Neuronal stem cell (in vitro differentiated cells): ENCODE results near the gene AANAT.

Source experiments
- DNase-seq: peaks from one replicate; pipeline ENCODE4 v3.0.0-alpha.2; 2013; ENCODE audit warnings: low spot score
- H2AFZ ChIP-seq: one replicate; pipeline ENCODE4 v1.6.1; 2013; ENCODE audit warnings: mild to moderate bottlenecking, low read length, inconsistent platforms
- H2AK5ac ChIP-seq: 2 replicates; pipeline ENCODE4 v1.6.1; 2013; ENCODE audit warnings: low read depth, mild to moderate bottlenecking, inconsistent platforms, low read length, moderate library complexity, mixed read lengths
- H2BK120ac ChIP-seq: 2 replicates; pipeline ENCODE4 v1.6.1; 2013; ENCODE audit warnings: low read depth, mild to moderate bottlenecking, inconsistent platforms, low read length, moderate library complexity, mixed read lengths
- H2BK12ac ChIP-seq: one replicate; pipeline ENCODE4 v1.6.1; 2013; ENCODE audit warnings: low read length, inconsistent platforms
- H2BK15ac ChIP-seq: 2 replicates; pipeline ENCODE4 v1.6.1; 2013; ENCODE audit warnings: mild to moderate bottlenecking, low read length, inconsistent platforms, mixed read lengths
- H2BK5ac ChIP-seq: one replicate; pipeline ENCODE4 v1.6.1; 2013; ENCODE audit warnings: inconsistent platforms, mild to moderate bottlenecking, low read length, moderate library complexity
- H3K14ac ChIP-seq: one replicate; pipeline ENCODE4 v1.6.1; 2013; ENCODE audit warnings: low read length, inconsistent platforms
- H3K18ac ChIP-seq: 2 replicates; pipeline ENCODE4 v1.6.1; 2013; ENCODE audit warnings: low read length, inconsistent platforms
- H3K23ac ChIP-seq: 2 replicates; pipeline ENCODE4 v1.6.1; 2013; ENCODE audit warnings: low read depth, mild to moderate bottlenecking, mixed read lengths, low read length, inconsistent platforms; ENCODE audit not compliant: poor library complexity
- H3K27ac ChIP-seq: replicated peaks from 3 replicates; pipeline ENCODE4 v1.5.1; 2013; ENCODE audit warnings: low read length, inconsistent platforms
- H3K27me3 ChIP-seq, 3 experiments: 2 replicates each; pipeline ENCODE4 v1.6.1; 2013; ENCODE audit warnings: low read length in 3 of 3, mild to moderate bottlenecking in 2 of 3, inconsistent platforms in 1 of 3, low read depth in 1 of 3, mixed read lengths in 1 of 3, moderate library complexity in 1 of 3; ENCODE audit not compliant: control insufficient read depth in 3 of 3, insufficient read depth in 3 of 3
- H3K36me3 ChIP-seq, 2 donors: replicated peaks in 1 of 2; 2 replicates each; pipeline ENCODE4 v1.6.1; 2013; ENCODE audit warnings: low read length in 2 of 2; ENCODE audit not compliant: control insufficient read depth in 2 of 2, insufficient read depth in 2 of 2
- H3K4ac ChIP-seq: 2 replicates; pipeline ENCODE4 v1.6.1; 2013; ENCODE audit warnings: inconsistent platforms, mild to moderate bottlenecking, low read length, moderate library complexity
- H3K4me1 ChIP-seq, 2 donors: 1 replicate in 1 of 2; 2 replicates in 1 of 2; pipeline ENCODE4 v1.6.1; 2013; ENCODE audit warnings: low read length in 2 of 2, low read depth in 1 of 2; ENCODE audit not compliant: control insufficient read depth in 2 of 2, insufficient read depth in 1 of 2
- H3K4me2 ChIP-seq: one replicate; pipeline ENCODE4 v1.6.1; 2013; ENCODE audit warnings: mild to moderate bottlenecking, low read length, inconsistent platforms; ENCODE audit not compliant: insufficient read depth, poor library complexity, severe bottlenecking
- H3K4me3 ChIP-seq, 2 donors: 2 replicates each; pipeline ENCODE4 v1.5.1; 2013; ENCODE audit warnings: low read length in 2 of 2, mild to moderate bottlenecking in 2 of 2, inconsistent platforms in 1 of 2, moderate library complexity in 1 of 2
- H3K79me1 ChIP-seq: one replicate; pipeline ENCODE4 v1.6.1; 2013; ENCODE audit warnings: low read depth, mild to moderate bottlenecking, inconsistent platforms, low read length, moderate library complexity
- H3K9ac ChIP-seq: one replicate; pipeline ENCODE4 v1.6.1; 2013; ENCODE audit warnings: mild to moderate bottlenecking, low read depth, low read length, inconsistent platforms; ENCODE audit not compliant: poor library complexity
- H3K9me3 ChIP-seq, 2 donors: replicated peaks in 1 of 2; 2 replicates each; pipeline versions ENCODE3 to v1.6.1; 2013; ENCODE audit warnings: low read length in 2 of 2, mild to moderate bottlenecking in 2 of 2, inconsistent platforms in 1 of 2, low read depth in 1 of 2, mixed read lengths in 1 of 2, moderate library complexity in 1 of 2; ENCODE audit not compliant: control insufficient read depth in 2 of 2, insufficient read depth in 1 of 2
- H4K8ac ChIP-seq: one replicate; pipeline ENCODE4 v1.6.1; 2013; ENCODE audit warnings: low read depth, mild to moderate bottlenecking, inconsistent platforms, low read length, moderate library complexity
- H4K91ac ChIP-seq: one replicate; pipeline ENCODE4 v1.6.1; 2013; ENCODE audit warnings: low read length, low read depth, mild to moderate bottlenecking, inconsistent platforms; ENCODE audit not compliant: poor library complexity
- WGBS, 2 donors: extraction: QIAGEN DNeasy Blood & Tissue Kit; methylation state at CpG; one replicate each; pipeline ENCODE4 v1.1.7; 2013; ENCODE audit warnings: missing lambda C conversion rate in 2 of 2, mixed read lengths in 1 of 2; ENCODE audit not compliant: insufficient read length in 2 of 2, insufficient replicate concordance in 1 of 2; ENCODE audit errors: extremely low coverage in 2 of 2; 5-methylcytosine and 5-hydroxymethylcytosine counted together

Gene AANAT

DNA sequence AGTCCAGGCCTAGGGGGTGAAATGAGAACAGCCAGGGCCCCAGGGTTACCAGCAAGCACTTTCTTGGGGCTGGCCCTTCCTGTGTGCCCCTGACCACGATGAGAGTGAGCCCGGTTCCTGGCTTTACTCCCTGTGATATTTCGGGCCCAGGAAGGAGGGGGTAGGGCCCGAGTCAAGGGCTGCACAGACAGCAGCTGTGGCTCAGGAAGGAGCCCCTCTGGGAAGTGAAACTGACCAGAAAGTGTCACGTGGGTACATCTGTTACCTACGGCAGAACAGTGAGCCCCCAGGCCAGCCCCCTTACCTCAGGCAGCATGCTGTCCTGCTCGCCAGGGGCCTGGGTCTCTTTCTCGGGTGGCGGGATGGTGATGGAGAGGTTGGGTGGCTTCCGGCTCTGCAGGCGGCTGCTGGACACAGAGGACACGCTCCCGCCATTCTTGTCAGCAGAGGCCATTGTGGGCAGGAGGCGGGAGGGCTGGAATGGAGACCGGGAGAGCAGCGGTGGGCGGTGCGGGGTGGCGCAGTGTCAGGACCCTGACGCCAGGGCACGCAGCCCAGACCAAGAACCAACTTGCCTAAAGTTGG is 13.8 kb downstream of the AANAT start:
- Histone ChIP-seq H3K18ac (peak overlapping the region; percentile 93), H2BK12ac (peak overlapping the region; percentile 84), H3K23ac (no peak overlapping the region), H2BK120ac (peak overlapping the region; percentile 47), H3K4me1 (peaks cover 11 to 18% of the 10 kb centered on the region in 2 donors), H3K9ac (peak overlapping the region; percentile 44), H3K36me3 (no peaks in the 10 kb centered on the region), H4K8ac (no peak overlapping the region), H3K9me3 (peaks cover 0 to 2% of the 10 kb centered on the region in 2 donors), H3K79me1 (peaks cover 1% of the 10 kb centered on the region), H3K4ac (no peak overlapping the region), H3K4me3 (peak overlapping the region in 1 of 2 donors; percentile 2), H3K27me3 (no peaks in the 10 kb centered on the region), H4K91ac (peak overlapping the region; percentile 72), H3K27ac (peak overlapping the region; percentile 27), H2BK15ac (peak overlapping the region; percentile 87), H3K4me2 (no peak overlapping the region), H2BK5ac (peak overlapping the region; percentile 93), H2AFZ (peak overlapping the region; percentile 93), H3K14ac (no peak overlapping the region), H2AK5ac (peak overlapping the region; percentile 66)
- no CpG with 5 or more reads among the region's 21 CpGs for WGBS, 2 donors
- no peak for DNase-seq

DNA sequence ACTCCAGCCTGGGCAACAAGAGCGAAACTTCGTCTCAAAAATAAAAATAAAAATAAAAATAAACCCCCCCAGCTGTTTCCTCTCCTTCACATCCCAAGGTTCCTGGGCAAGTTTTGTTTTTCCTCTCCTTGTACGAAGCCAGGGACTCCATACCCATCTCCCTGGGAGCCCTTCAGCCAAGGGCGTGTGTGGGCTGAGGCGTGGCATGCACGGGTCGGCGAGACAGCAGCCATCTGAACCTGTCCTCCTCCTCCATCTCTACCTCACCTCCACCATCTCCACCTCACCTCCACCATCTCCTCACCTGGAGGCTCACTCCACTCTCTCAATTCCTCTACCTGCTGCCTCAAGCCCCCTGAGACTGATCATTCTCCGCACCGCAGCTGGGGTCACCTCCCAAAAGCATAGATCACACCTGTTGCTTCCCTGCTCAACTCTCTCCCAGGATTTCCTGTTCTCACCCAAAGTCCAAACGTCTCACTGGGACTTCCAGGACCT is 16.9 kb downstream of the AANAT start:
- DNase-seq = no peak
- H3K4me2 ChIP-seq = no peak overlapping the region
- H2BK15ac ChIP-seq = peak overlapping the region; percentile 75
- WGBS, 2 donors = no CpG with 5 or more reads among the region's 11 CpGs
- H3K27ac ChIP-seq = no peak overlapping the region
- no peaks in the 10 kb centered on the region for H3K9me3 ChIP-seq
- no peak overlapping the region for H2BK120ac ChIP-seq
- H3K14ac ChIP-seq = no peak overlapping the region
- H3K4me3 ChIP-seq = no peak overlapping the region
- H3K36me3 ChIP-seq = no peaks in the 10 kb centered on the region
- H2BK12ac ChIP-seq = no peak overlapping the region
- no peaks in the 10 kb centered on the region for H3K27me3 ChIP-seq
- H2AK5ac ChIP-seq = no peak overlapping the region
- no peak overlapping the region for H3K4ac ChIP-seq
- H3K23ac ChIP-seq = no peak overlapping the region
- no peak overlapping the region for H2AFZ ChIP-seq
- peak overlapping the region; percentile 66 for H2BK5ac ChIP-seq
- no peak overlapping the region for H4K8ac ChIP-seq
- H4K91ac ChIP-seq = no peak overlapping the region
- peaks cover 11 to 18% of the 10 kb centered on the region in 2 donors for H3K4me1 ChIP-seq
- H3K79me1 ChIP-seq = no peaks in the 10 kb centered on the region
- H3K9ac ChIP-seq = no peak overlapping the region
- H3K18ac ChIP-seq = peak overlapping the region; percentile 28

DNA sequence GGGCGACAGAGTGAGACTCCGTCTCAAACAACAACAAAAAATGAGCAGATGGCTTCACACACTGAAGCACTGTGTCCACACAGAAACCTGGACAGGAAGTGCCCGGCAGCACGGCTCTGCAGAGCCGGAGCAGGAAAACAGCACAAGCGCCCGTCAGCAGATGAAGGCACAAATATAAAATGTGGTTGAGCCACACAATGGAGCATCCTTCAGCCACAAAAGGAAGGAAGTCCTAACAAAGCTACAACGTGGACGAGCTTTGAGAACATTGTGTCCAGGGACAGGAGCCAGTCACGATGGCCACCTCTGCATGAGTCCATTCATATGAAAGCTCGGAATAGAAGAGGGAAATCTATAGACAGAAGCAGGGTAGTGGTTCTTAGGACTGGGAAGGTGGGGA is 18.2 kb downstream of the AANAT start:
- no peak for DNase-seq
- no peak overlapping the region for H2BK5ac ChIP-seq
- no CpG with 5 or more reads among the region's 11 CpGs for WGBS, 2 donors

DNA sequence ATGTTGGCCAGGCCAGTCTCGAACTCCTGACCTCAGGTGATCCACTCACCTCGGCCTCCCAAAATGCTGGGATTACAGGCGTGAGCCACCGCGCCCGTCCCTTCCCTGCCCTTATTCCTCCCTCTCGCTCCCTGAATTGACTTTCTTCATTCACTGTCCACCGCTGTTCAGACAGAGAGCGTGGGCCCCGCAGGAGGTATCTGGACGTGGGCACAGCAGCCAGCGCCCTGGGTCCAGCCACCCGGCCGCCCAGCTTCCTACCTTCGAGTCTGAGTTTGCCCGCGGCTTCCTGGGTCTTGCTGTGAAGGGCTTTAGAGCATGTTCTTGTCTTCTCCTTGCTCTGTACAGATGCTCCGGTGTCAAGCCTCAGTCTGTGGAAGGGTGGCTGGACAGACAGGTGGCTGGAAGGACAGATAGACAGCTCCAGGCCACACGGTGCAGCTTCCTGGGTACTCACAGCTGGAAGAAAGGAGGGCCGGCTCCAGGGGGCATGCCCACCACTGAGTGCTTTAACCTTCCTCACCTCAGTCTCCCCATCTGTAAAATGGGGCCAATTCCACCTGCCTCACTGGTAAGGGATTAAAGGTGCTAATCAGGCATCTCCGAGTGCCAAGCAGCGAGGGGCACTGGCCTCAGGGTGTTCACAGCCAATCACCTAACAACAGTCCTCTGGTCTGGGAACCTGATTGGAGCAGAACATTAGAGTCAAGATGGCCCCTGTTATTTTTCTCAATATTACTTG is 20.2 kb downstream of the AANAT start:
- no peak overlapping the region for H2AFZ ChIP-seq
- H2BK5ac ChIP-seq = no peak overlapping the region
- no peak overlapping the region for H2BK120ac ChIP-seq
- H3K27me3 ChIP-seq = peaks cover 0 to 7% (median 0%) of the 10 kb centered on the region in 3 experiments
- no peak overlapping the region for H3K27ac ChIP-seq
- H2AK5ac ChIP-seq = peak overlapping the region; percentile 91
- no peak overlapping the region for H4K8ac ChIP-seq
- H3K23ac ChIP-seq = peak overlapping the region; percentile 65
- no peak overlapping the region for H4K91ac ChIP-seq
- H3K79me1 ChIP-seq = no peaks in the 10 kb centered on the region
- peaks cover 0 to 13% of the 10 kb centered on the region in 2 donors for H3K4me1 ChIP-seq
- no peak overlapping the region for H2BK12ac ChIP-seq
- whole genome bisulfite sequencing, 2 donors = no CpG with 5 or more reads among the region's 22 CpGs
- H3K9me3 ChIP-seq = no peaks in the 10 kb centered on the region
- H3K4me2 ChIP-seq = no peak overlapping the region
- peak overlapping the region; percentile 8 for H3K18ac ChIP-seq
- H3K14ac ChIP-seq = no peak overlapping the region
- H2BK15ac ChIP-seq = no peak overlapping the region
- H3K4ac ChIP-seq = no peak overlapping the region
- DNase-seq = no peak
- no peak overlapping the region for H3K4me3 ChIP-seq
- no peak overlapping the region for H3K9ac ChIP-seq
- H3K36me3 ChIP-seq = no peaks in the 10 kb centered on the region

More for the DNA sequence above, 18.2 kb downstream of the AANAT start:
- Histone ChIP-seq H3K9me3 (no peaks in the 10 kb centered on the region), H3K27me3 (peaks cover 0 to 2% (median 0%) of the 10 kb centered on the region in 3 experiments), H4K91ac (no peak overlapping the region), H2BK120ac (no peak overlapping the region), H3K79me1 (no peaks in the 10 kb centered on the region), H2AFZ (peak overlapping the region; percentile 95), H3K27ac (no peak overlapping the region), H2AK5ac (no peak overlapping the region), H3K18ac (peak overlapping the region; percentile 48), H2BK12ac (no peak overlapping the region), H3K4me2 (no peak overlapping the region), H3K4me1 (peaks cover 8 to 15% of the 10 kb centered on the region in 2 donors), H2BK15ac (no peak overlapping the region), H3K23ac (no peak overlapping the region), H3K9ac (no peak overlapping the region), H3K14ac (no peak overlapping the region), H3K36me3 (no peaks in the 10 kb centered on the region), H4K8ac (no peak overlapping the region), H3K4me3 (no peak overlapping the region), H3K4ac (no peak overlapping the region)
